Esophagus mucosa (tissue), 1 donor: Measurements from ENCODE around the gene ACTN1. TPM values are rescaled to one million over a fixed set of nuclear protein-coding genes. Genes with fewer than 3 reads are reported as not detected.
A peak's percentile ranks its signal among the peaks of the same experiment; 100 is the strongest.

Experiments
- ATAC-seq: fragments of 200-7000 bp; cut with Tn5 transposase; one replicate; pipeline ENCODE4 v1.9.1; 2020
- total RNA-seq: library from RNA; stranded (reverse); gene quantifications from one replicate; pipeline ENCODE4 v1.2.4, GENCODE V29; 2023
- donor health status: DM: yes; HTN: yes; CAD: no.

ACTN1 gene
- total RNA-seq, 1 donor from 2014 or later = 117 TPM

GRCh38 chr14:68911594-68912227 is 67.4 kb downstream of the ACTN1 start:
- peak; percentile 80 for ATAC-seq

GRCh38 chr14:68910540-68910939 is 68.6 kb downstream of the ACTN1 start:
- no peak for ATAC-seq

- no peak for ATAC-seq
These were observed 70.3 kb downstream of the ACTN1 start for GRCh38 chr14:68908803-68909202.

- no peak for ATAC-seq
These were observed 70.9 kb downstream of the ACTN1 start for GRCh38 chr14:68908201-68908600.

GRCh38 chr14:68906439-68906838 is 72.7 kb downstream of the ACTN1 start:
- no peak for ATAC-seq

- ATAC-seq = no peak
These were observed 73.8 kb downstream of the ACTN1 start for GRCh38 chr14:68905107-68905895.

GRCh38 chr14:68902357-68902756 is 76.7 kb downstream of the ACTN1 start:
- no peak for ATAC-seq

GRCh38 chr14:68899033-68899603 is 80.0 kb downstream of the ACTN1 start:
- ATAC-seq = peak; percentile 29

- peak; percentile 5 for ATAC-seq
These were observed 80.7 kb downstream of the ACTN1 start for GRCh38 chr14:68898248-68899032.

GRCh38 chr14:68897559-68898155 is 81.4 kb downstream of the ACTN1 start:
- ATAC-seq = no peak

GRCh38 chr14:68896132-68896531 is 83.0 kb downstream of the ACTN1 start:
- no peak for ATAC-seq

- ATAC-seq = peak; percentile 78
These were observed 84.0 kb downstream of the ACTN1 start for GRCh38 chr14:68894802-68895703.

GRCh38 chr14:68894123-68894522 is 85.0 kb downstream of the ACTN1 start:
- no peak for ATAC-seq

- no peak for ATAC-seq
These were observed 85.5 kb downstream of the ACTN1 start for GRCh38 chr14:68893566-68893965.

GRCh38 chr14:68892961-68893360 is 86.1 kb downstream of the ACTN1 start:
- no peak for ATAC-seq

GRCh38 chr14:68891851-68892660 is 87.0 kb downstream of the ACTN1 start:
- ATAC-seq = no peak

- no peak for ATAC-seq
These were observed 88.8 kb downstream of the ACTN1 start for GRCh38 chr14:68890173-68890931.

GRCh38 chr14:68888883-68889282 is 90.2 kb downstream of the ACTN1 start:
- no peak for ATAC-seq

GRCh38 chr14:68888025-68888850 is 90.9 kb downstream of the ACTN1 start:
- ATAC-seq = no peak
